Measurements from ENCODE around the gene MBNL1.

Gene MBNL1

DNA sequence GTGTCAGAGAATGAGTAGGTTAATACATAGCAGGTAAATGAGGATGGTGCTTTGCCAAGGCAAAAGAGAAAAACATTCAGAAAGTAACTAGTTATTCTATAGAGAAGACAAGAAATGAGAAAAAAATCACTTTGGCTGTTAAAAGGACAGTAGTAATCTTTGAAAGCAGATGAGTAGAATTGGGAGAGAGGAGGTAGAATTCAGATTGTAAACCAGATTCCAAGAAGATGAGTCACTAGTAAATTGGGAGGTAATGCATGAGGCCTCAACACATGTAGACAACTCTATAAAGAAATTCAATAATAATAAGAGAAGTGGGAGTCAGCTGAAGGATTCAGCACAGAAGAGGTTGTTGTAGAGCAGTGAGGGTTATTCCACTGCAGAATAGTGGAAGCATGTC is 81.4 kb downstream of the MBNL1 start:
- H3K27ac ChIP-seq (ENCODE audit: low read depth, low read length) = peak overlapping the region; percentile 27

DNA sequence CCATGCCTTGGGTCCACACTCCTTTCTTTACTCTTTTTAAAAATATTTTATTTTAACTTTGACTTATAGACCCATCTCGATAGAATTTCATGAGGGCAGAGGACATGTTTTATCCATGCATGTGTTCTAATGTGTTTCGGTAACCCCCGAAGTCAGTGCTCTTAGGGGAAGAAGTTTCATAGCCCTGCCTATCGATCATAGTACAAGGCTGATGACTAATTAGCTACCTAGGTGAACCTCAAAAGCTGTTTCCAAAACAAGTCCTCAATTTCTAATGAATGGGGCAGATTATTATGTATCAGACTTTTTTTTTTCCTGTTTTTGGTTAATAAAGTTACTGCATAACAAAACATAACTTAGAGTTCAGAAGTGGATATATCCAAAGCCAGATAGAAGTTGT is 82.0 kb downstream of the MBNL1 start:
- H3K36me3 ChIP-seq (ENCODE audit: control insufficient read depth in 5 of 5, insufficient read depth in 5 of 5, low read length in 5 of 5) = no peaks in the 10 kb centered on the region
- peaks cover 2 to 18% (median 13%) of the 10 kb centered on the region in 5 donors for H3K4me1 ChIP-seq (ENCODE audit: control insufficient read depth in 5 of 5, insufficient read depth in 5 of 5, low read length in 5 of 5)
- no peak overlapping the region for H3K27ac ChIP-seq (ENCODE audit: low read depth, low read length)
- no peak overlapping the region for H3K4me3 ChIP-seq (ENCODE audit: low read depth in 1 of 5, low read length in 5 of 5)
- H3K9ac ChIP-seq (ENCODE audit: low read length in 5 of 5) = no peak overlapping the region
- H3K9me3 ChIP-seq (ENCODE audit: control insufficient read depth in 5 of 5, low read length in 5 of 5) = no peaks in the 10 kb centered on the region
- H3K27me3 ChIP-seq (ENCODE audit: control insufficient read depth in 5 of 5, insufficient read depth in 4 of 5, low read length in 5 of 5) = no peaks in the 10 kb centered on the region

More for the DNA sequence above, 81.4 kb downstream of the MBNL1 start:
- H3K4me3 ChIP-seq (ENCODE audit: low read depth in 1 of 5, low read length in 5 of 5) = no peak overlapping the region
- H3K36me3 ChIP-seq (ENCODE audit: control insufficient read depth in 5 of 5, insufficient read depth in 5 of 5, low read length in 5 of 5) = peaks cover 0 to 3% (median 0%) of the 10 kb centered on the region in 5 donors
- H3K9ac ChIP-seq (ENCODE audit: low read length in 5 of 5) = no peak overlapping the region
- peaks cover 0 to 17% (median 12%) of the 10 kb centered on the region in 5 donors for H3K4me1 ChIP-seq (ENCODE audit: control insufficient read depth in 5 of 5, insufficient read depth in 5 of 5, low read length in 5 of 5)
- no peaks in the 10 kb centered on the region for H3K27me3 ChIP-seq (ENCODE audit: control insufficient read depth in 5 of 5, insufficient read depth in 4 of 5, low read length in 5 of 5)
- no peaks in the 10 kb centered on the region for H3K9me3 ChIP-seq (ENCODE audit: control insufficient read depth in 5 of 5, low read length in 5 of 5)

DNA sequence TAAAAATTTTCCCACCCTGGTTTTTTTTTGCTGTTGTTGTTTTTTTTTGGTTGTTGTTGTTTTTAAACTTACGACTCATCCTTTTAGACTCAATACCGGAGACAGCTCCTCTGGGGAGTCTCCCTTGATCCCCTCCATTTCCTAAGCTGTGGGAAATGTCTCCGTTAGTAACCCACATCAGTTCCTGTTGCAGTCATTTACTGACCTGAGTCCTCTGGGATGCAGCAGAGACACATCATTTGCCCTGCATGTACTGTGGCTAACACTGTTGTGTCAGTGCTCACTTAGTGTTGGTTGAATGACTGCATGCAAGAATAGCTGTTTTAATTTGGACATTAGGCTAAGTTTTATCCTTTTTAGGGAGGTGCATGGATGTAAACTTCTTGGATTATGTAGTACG is 83.8 kb downstream of the MBNL1 start:
- no peak overlapping the region for H3K9ac ChIP-seq (ENCODE audit: low read length in 5 of 5)
- H3K36me3 ChIP-seq (ENCODE audit: control insufficient read depth in 5 of 5, insufficient read depth in 5 of 5, low read length in 5 of 5) = no peaks in the 10 kb centered on the region
- peak overlapping the region; percentile 47 for H3K27ac ChIP-seq (ENCODE audit: low read depth, low read length)
- H3K27me3 ChIP-seq (ENCODE audit: control insufficient read depth in 5 of 5, insufficient read depth in 4 of 5, low read length in 5 of 5) = no peaks in the 10 kb centered on the region
- H3K4me3 ChIP-seq (ENCODE audit: low read depth in 1 of 5, low read length in 5 of 5) = no peak overlapping the region
- peaks cover 3 to 27% (median 16%) of the 10 kb centered on the region in 5 donors for H3K4me1 ChIP-seq (ENCODE audit: control insufficient read depth in 5 of 5, insufficient read depth in 5 of 5, low read length in 5 of 5)
- no peaks in the 10 kb centered on the region for H3K9me3 ChIP-seq (ENCODE audit: control insufficient read depth in 5 of 5, low read length in 5 of 5)

DNA sequence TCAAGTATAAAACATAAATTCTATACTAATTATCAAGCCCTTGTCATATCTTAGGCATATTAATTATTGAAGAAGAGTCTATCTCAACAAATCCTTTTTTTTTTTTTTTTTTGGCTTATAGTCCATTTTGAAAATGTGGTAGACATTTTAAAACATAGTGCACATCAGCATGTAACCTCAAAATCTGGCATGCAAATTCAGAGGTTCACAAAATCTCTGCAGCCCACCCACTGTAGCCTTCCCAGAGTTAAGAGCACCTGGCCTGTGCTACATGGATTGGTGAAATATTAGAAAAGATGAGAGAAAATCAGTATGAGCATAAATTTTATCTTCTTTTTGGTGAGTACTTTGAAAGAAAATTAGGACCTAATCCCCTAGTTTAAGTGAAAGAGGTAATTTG is 84.8 kb downstream of the MBNL1 start:
- Histone ChIP-seq H3K27me3 (ENCODE audit: control insufficient read depth in 5 of 5, insufficient read depth in 4 of 5, low read length in 5 of 5) (no peaks in the 10 kb centered on the region), H3K4me1 (ENCODE audit: control insufficient read depth in 5 of 5, insufficient read depth in 5 of 5, low read length in 5 of 5) (peaks cover 3 to 26% (median 16%) of the 10 kb centered on the region in 5 donors), H3K9me3 (ENCODE audit: control insufficient read depth in 5 of 5, low read length in 5 of 5) (no peaks in the 10 kb centered on the region), H3K36me3 (ENCODE audit: control insufficient read depth in 5 of 5, insufficient read depth in 5 of 5, low read length in 5 of 5) (no peaks in the 10 kb centered on the region), H3K27ac (ENCODE audit: low read depth, low read length) (no peak overlapping the region), H3K4me3 (ENCODE audit: low read depth in 1 of 5, low read length in 5 of 5) (no peak overlapping the region), H3K9ac (ENCODE audit: low read length in 5 of 5) (no peak overlapping the region)

DNA sequence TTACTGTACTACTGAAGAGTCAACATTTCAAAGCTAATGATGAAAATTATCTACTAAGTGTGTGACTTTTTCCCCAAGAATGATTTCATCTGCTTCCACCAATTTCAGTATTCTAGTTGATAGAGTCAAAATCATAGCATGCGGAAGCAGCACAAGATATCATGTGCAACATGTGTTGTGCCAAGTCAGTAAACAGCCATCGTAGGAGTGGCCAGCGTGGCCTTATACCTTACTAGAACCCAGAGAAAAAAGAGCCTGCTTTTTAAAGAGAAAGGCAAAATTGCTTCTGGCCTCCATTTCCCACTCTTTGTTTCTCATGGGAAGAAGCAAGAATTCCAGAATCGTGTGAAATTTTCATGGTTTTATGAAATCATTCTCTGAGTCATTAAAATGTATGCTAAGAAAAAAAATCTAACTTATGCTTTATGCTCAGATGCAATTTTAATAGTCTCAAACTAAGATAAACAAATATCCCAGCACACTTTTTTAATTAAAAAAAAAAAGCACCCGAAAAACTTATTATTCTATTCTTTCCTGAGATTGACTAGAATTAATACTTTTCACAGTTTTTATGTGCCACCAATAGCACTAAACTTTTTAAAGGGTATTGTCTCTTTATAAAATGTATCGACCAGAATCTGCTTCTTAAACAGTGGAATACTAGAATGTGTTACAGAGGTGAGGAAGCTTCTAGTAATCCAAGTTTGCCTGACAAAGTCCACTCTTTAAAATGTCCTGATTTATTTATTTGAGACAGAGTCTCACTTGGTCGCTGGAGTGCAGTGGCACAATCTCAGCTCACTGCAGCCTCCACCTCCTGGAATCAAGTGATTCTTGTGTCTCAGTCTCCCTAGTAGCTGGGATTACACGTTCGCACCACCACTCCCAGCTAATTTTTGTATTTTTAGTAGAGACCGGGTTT is 87.3 kb downstream of the MBNL1 start:
- Histone ChIP-seq H3K9me3 (ENCODE audit: control insufficient read depth in 5 of 5, low read length in 5 of 5) (no peaks in the 10 kb centered on the region), H3K4me1 (ENCODE audit: control insufficient read depth in 5 of 5, insufficient read depth in 5 of 5, low read length in 5 of 5) (peaks cover 3 to 17% (median 8%) of the 10 kb centered on the region in 5 donors), H3K36me3 (ENCODE audit: control insufficient read depth in 5 of 5, insufficient read depth in 5 of 5, low read length in 5 of 5) (no peaks in the 10 kb centered on the region), H3K9ac (ENCODE audit: low read length in 5 of 5) (peak overlapping the region in 3 of 5 donors; percentile 20 to 74 (median 28)), H3K27me3 (ENCODE audit: control insufficient read depth in 5 of 5, insufficient read depth in 4 of 5, low read length in 5 of 5) (no peaks in the 10 kb centered on the region), H3K4me3 (ENCODE audit: low read depth in 1 of 5, low read length in 5 of 5) (no peak overlapping the region), H3K27ac (ENCODE audit: low read depth, low read length) (peak overlapping the region; percentile 64)

DNA sequence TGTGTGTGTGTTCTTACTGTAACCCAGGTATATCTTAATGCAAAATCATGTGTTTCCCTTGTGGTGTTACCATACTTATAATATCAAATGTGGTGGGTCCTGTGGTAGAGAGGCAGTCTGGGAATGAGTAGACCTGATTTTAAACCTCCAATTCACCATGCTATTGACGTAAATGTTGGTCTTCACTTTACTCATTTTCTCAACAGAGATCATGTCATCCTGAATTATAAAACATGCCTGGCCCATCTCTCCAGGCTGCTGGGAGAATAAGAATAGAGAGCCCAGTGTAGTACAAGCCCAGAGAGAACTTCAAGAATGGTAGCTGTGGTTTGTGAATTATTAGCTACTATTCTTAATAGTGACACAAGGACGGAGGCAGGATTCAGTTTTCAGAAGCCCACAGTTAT is 88.1 kb downstream of the MBNL1 start:
- no peaks in the 10 kb centered on the region for H3K27me3 ChIP-seq (ENCODE audit: control insufficient read depth in 5 of 5, insufficient read depth in 4 of 5, low read length in 5 of 5)
- H3K4me1 ChIP-seq (ENCODE audit: control insufficient read depth in 5 of 5, insufficient read depth in 5 of 5, low read length in 5 of 5) = peaks cover 3 to 17% (median 8%) of the 10 kb centered on the region in 5 donors
- H3K4me3 ChIP-seq (ENCODE audit: low read depth in 1 of 5, low read length in 5 of 5) = no peak overlapping the region
- peak overlapping the region; percentile 64 for H3K27ac ChIP-seq (ENCODE audit: low read depth, low read length)
- no peaks in the 10 kb centered on the region for H3K9me3 ChIP-seq (ENCODE audit: control insufficient read depth in 5 of 5, low read length in 5 of 5)
- no peaks in the 10 kb centered on the region for H3K36me3 ChIP-seq (ENCODE audit: control insufficient read depth in 5 of 5, insufficient read depth in 5 of 5, low read length in 5 of 5)
- H3K9ac ChIP-seq (ENCODE audit: low read length in 5 of 5) = no peak overlapping the region

- H3K27me3 ChIP-seq (ENCODE audit: control insufficient read depth in 5 of 5, insufficient read depth in 4 of 5, low read length in 5 of 5) = no peaks in the 10 kb centered on the region
- peak overlapping the region; percentile 38 for H3K27ac ChIP-seq (ENCODE audit: low read depth, low read length)
- H3K9ac ChIP-seq (ENCODE audit: low read length in 5 of 5) = no peak overlapping the region
- H3K36me3 ChIP-seq (ENCODE audit: control insufficient read depth in 5 of 5, insufficient read depth in 5 of 5, low read length in 5 of 5) = no peaks in the 10 kb centered on the region
- no peak overlapping the region for H3K4me3 ChIP-seq (ENCODE audit: low read depth in 1 of 5, low read length in 5 of 5)
- H3K4me1 ChIP-seq (ENCODE audit: control insufficient read depth in 5 of 5, insufficient read depth in 5 of 5, low read length in 5 of 5) = peaks cover 3 to 17% (median 4%) of the 10 kb centered on the region in 5 donors
- H3K9me3 ChIP-seq (ENCODE audit: control insufficient read depth in 5 of 5, low read length in 5 of 5) = no peaks in the 10 kb centered on the region
These were observed 88.9 kb downstream of the MBNL1 start for GRCh38 chr3:152357587-152357986.

- peak overlapping the region; percentile 73 for H3K27ac ChIP-seq (ENCODE audit: low read depth, low read length)
- no peaks in the 10 kb centered on the region for H3K27me3 ChIP-seq (ENCODE audit: control insufficient read depth in 5 of 5, insufficient read depth in 4 of 5, low read length in 5 of 5)
- H3K9ac ChIP-seq (ENCODE audit: low read length in 5 of 5) = no peak overlapping the region
- no peak overlapping the region for H3K4me3 ChIP-seq (ENCODE audit: low read depth in 1 of 5, low read length in 5 of 5)
- peaks cover 3 to 17% (median 3%) of the 10 kb centered on the region in 5 donors for H3K4me1 ChIP-seq (ENCODE audit: control insufficient read depth in 5 of 5, insufficient read depth in 5 of 5, low read length in 5 of 5)
- H3K9me3 ChIP-seq (ENCODE audit: control insufficient read depth in 5 of 5, low read length in 5 of 5) = no peaks in the 10 kb centered on the region
- no peaks in the 10 kb centered on the region for H3K36me3 ChIP-seq (ENCODE audit: control insufficient read depth in 5 of 5, insufficient read depth in 5 of 5, low read length in 5 of 5)
These were observed 90.9 kb downstream of the MBNL1 start for GRCh38 chr3:152359385-152360248.

GRCh38 chr3:152360302-152360701 is 91.6 kb downstream of the MBNL1 start:
- no peaks in the 10 kb centered on the region for H3K9me3 ChIP-seq (ENCODE audit: control insufficient read depth in 5 of 5, low read length in 5 of 5)
- peaks cover 3 to 13% (median 3%) of the 10 kb centered on the region in 5 donors for H3K4me1 ChIP-seq (ENCODE audit: control insufficient read depth in 5 of 5, insufficient read depth in 5 of 5, low read length in 5 of 5)
- no peaks in the 10 kb centered on the region for H3K27me3 ChIP-seq (ENCODE audit: control insufficient read depth in 5 of 5, insufficient read depth in 4 of 5, low read length in 5 of 5)
- no peaks in the 10 kb centered on the region for H3K36me3 ChIP-seq (ENCODE audit: control insufficient read depth in 5 of 5, insufficient read depth in 5 of 5, low read length in 5 of 5)
- H3K4me3 ChIP-seq (ENCODE audit: low read depth in 1 of 5, low read length in 5 of 5) = no peak overlapping the region
- H3K9ac ChIP-seq (ENCODE audit: low read length in 5 of 5) = no peak overlapping the region
- peak overlapping the region; percentile 73 for H3K27ac ChIP-seq (ENCODE audit: low read depth, low read length)

GRCh38 chr3:152360966-152361365 is 92.2 kb downstream of the MBNL1 start:
- H3K27ac ChIP-seq (ENCODE audit: low read depth, low read length) = no peak overlapping the region
- no peaks in the 10 kb centered on the region for H3K36me3 ChIP-seq (ENCODE audit: control insufficient read depth in 5 of 5, insufficient read depth in 5 of 5, low read length in 5 of 5)
- peaks cover 0 to 7% (median 3%) of the 10 kb centered on the region in 5 donors for H3K4me1 ChIP-seq (ENCODE audit: control insufficient read depth in 5 of 5, insufficient read depth in 5 of 5, low read length in 5 of 5)
- H3K4me3 ChIP-seq (ENCODE audit: low read depth in 1 of 5, low read length in 5 of 5) = no peak overlapping the region
- H3K27me3 ChIP-seq (ENCODE audit: control insufficient read depth in 5 of 5, insufficient read depth in 4 of 5, low read length in 5 of 5) = no peaks in the 10 kb centered on the region
- H3K9me3 ChIP-seq (ENCODE audit: control insufficient read depth in 5 of 5, low read length in 5 of 5) = no peaks in the 10 kb centered on the region
- H3K9ac ChIP-seq (ENCODE audit: low read length in 5 of 5) = no peak overlapping the region

Data from subcutaneous abdominal adipose tissue (tissue), 5 donors.